Activated naive CD4-positive, alpha-beta T cell treated with anti-CD3 and anti-CD28 coated beads, Interleukin-2, amount 50 U/mL, for 16 hours (primary cell): Measurements from ENCODE around the gene SP140.
"Not testable (repeated sequence)": the region's sequence is repeated elsewhere in the genome, so short reads cannot be mapped to it uniquely, and the experiment has no call there.

ENCODE experiments used
- DNase-seq: peaks from one replicate; pipeline ENCODE4 v3.0.0-alpha.2; 2020

SP140 gene

GRCh38 chr2:230296917-230297316 lies 71.4 kb downstream of the SP140 start:
- no peak for DNase-seq

- no peak for DNase-seq
These were observed 74.1 kb downstream of the SP140 start for GRCh38 chr2:230299618-230300017.

GRCh38 chr2:230305416-230306275 lies 80.1 kb downstream of the SP140 start:
- no peak for DNase-seq

GRCh38 chr2:230306474-230306873 lies 80.9 kb downstream of the SP140 start:
- no peak for DNase-seq

- DNase-seq, result no peak
These were observed 81.9 kb downstream of the SP140 start for GRCh38 chr2:230307485-230307884.

GRCh38 chr2:230308402-230309000 lies 83.0 kb downstream of the SP140 start:
- DNase-seq, result no peak

- DNase-seq, result not testable (repeated sequence)
These were observed 85.3 kb downstream of the SP140 start for GRCh38 chr2:230310792-230311191.

- DNase-seq, result not testable (repeated sequence)
These were observed 86.1 kb downstream of the SP140 start for GRCh38 chr2:230311634-230312033.

- no peak for DNase-seq
These were observed 87.1 kb downstream of the SP140 start for GRCh38 chr2:230312638-230313037.

GRCh38 chr2:230317366-230317765 lies 91.8 kb downstream of the SP140 start:
- no peak for DNase-seq

GRCh38 chr2:230318190-230319121 lies 92.9 kb downstream of the SP140 start:
- no peak for DNase-seq

- peak; percentile 50 for DNase-seq
These were observed 93.8 kb downstream of the SP140 start for GRCh38 chr2:230319211-230319862.

- DNase-seq, result no peak
These were observed 95.5 kb downstream of the SP140 start for GRCh38 chr2:230321031-230321430.

- no peak for DNase-seq
These were observed 97.2 kb downstream of the SP140 start for GRCh38 chr2:230322561-230323384.

- no peak for DNase-seq
These were observed 98.0 kb downstream of the SP140 start for GRCh38 chr2:230323385-230324106.

GRCh38 chr2:230324503-230324902 lies 99.0 kb downstream of the SP140 start:
- no peak for DNase-seq

- DNase-seq, result no peak
These were observed 100.0 kb downstream of the SP140 start for GRCh38 chr2:230325316-230326243.

GRCh38 chr2:230326453-230327417 lies 101.2 kb downstream of the SP140 start, which contains the start of gene SP140L:
Gene SP140L, plus strand, starts transcription at chr2:230327193. Its CDS starts 77 bp downstream, at chr2:230327270.
- peak; percentile 82 for DNase-seq
